Neuronal stem cell (in vitro differentiated cells): ENCODE measurements around the gene KCTD3.

Experiments used
- DNase-seq: peaks from one replicate; pipeline ENCODE4 v3.0.0-alpha.2; 2013; ENCODE audit warnings: low spot score
- H2AFZ ChIP-seq: one replicate; pipeline ENCODE4 v1.6.1; 2013; ENCODE audit warnings: mild to moderate bottlenecking, low read length, inconsistent platforms
- H2AK5ac ChIP-seq: 2 replicates; pipeline ENCODE4 v1.6.1; 2013; ENCODE audit warnings: low read depth, mild to moderate bottlenecking, inconsistent platforms, low read length, moderate library complexity, mixed read lengths
- H2BK120ac ChIP-seq: 2 replicates; pipeline ENCODE4 v1.6.1; 2013; ENCODE audit warnings: low read depth, mild to moderate bottlenecking, inconsistent platforms, low read length, moderate library complexity, mixed read lengths
- H2BK12ac ChIP-seq: one replicate; pipeline ENCODE4 v1.6.1; 2013; ENCODE audit warnings: low read length, inconsistent platforms
- H2BK15ac ChIP-seq: 2 replicates; pipeline ENCODE4 v1.6.1; 2013; ENCODE audit warnings: mild to moderate bottlenecking, low read length, inconsistent platforms, mixed read lengths
- H2BK5ac ChIP-seq: one replicate; pipeline ENCODE4 v1.6.1; 2013; ENCODE audit warnings: inconsistent platforms, mild to moderate bottlenecking, low read length, moderate library complexity
- H3K14ac ChIP-seq: one replicate; pipeline ENCODE4 v1.6.1; 2013; ENCODE audit warnings: low read length, inconsistent platforms
- H3K18ac ChIP-seq: 2 replicates; pipeline ENCODE4 v1.6.1; 2013; ENCODE audit warnings: low read length, inconsistent platforms
- H3K23ac ChIP-seq: 2 replicates; pipeline ENCODE4 v1.6.1; 2013; ENCODE audit warnings: low read depth, mild to moderate bottlenecking, mixed read lengths, low read length, inconsistent platforms; ENCODE audit not compliant: poor library complexity
- H3K27ac ChIP-seq: replicated peaks from 3 replicates; pipeline ENCODE4 v1.5.1; 2013; ENCODE audit warnings: low read length, inconsistent platforms
- H3K27me3 ChIP-seq, 3 experiments: 2 replicates each; pipeline ENCODE4 v1.6.1; 2013; ENCODE audit warnings: low read length in 3 of 3, mild to moderate bottlenecking in 2 of 3, inconsistent platforms in 1 of 3, low read depth in 1 of 3, mixed read lengths in 1 of 3, moderate library complexity in 1 of 3; ENCODE audit not compliant: control insufficient read depth in 3 of 3, insufficient read depth in 3 of 3
- H3K36me3 ChIP-seq, 2 donors: replicated peaks in 1 of 2; 2 replicates each; pipeline ENCODE4 v1.6.1; 2013; ENCODE audit warnings: low read length in 2 of 2; ENCODE audit not compliant: control insufficient read depth in 2 of 2, insufficient read depth in 2 of 2
- H3K4ac ChIP-seq: 2 replicates; pipeline ENCODE4 v1.6.1; 2013; ENCODE audit warnings: inconsistent platforms, mild to moderate bottlenecking, low read length, moderate library complexity
- H3K4me1 ChIP-seq, 2 donors: 1 replicate in 1 of 2; 2 replicates in 1 of 2; pipeline ENCODE4 v1.6.1; 2013; ENCODE audit warnings: low read length in 2 of 2, low read depth in 1 of 2; ENCODE audit not compliant: control insufficient read depth in 2 of 2, insufficient read depth in 1 of 2
- H3K4me2 ChIP-seq: one replicate; pipeline ENCODE4 v1.6.1; 2013; ENCODE audit warnings: mild to moderate bottlenecking, low read length, inconsistent platforms; ENCODE audit not compliant: insufficient read depth, poor library complexity, severe bottlenecking
- H3K4me3 ChIP-seq, 2 donors: 2 replicates each; pipeline ENCODE4 v1.5.1; 2013; ENCODE audit warnings: low read length in 2 of 2, mild to moderate bottlenecking in 2 of 2, inconsistent platforms in 1 of 2, moderate library complexity in 1 of 2
- H3K79me1 ChIP-seq: one replicate; pipeline ENCODE4 v1.6.1; 2013; ENCODE audit warnings: low read depth, mild to moderate bottlenecking, inconsistent platforms, low read length, moderate library complexity
- H3K9ac ChIP-seq: one replicate; pipeline ENCODE4 v1.6.1; 2013; ENCODE audit warnings: mild to moderate bottlenecking, low read depth, low read length, inconsistent platforms; ENCODE audit not compliant: poor library complexity
- H3K9me3 ChIP-seq, 2 donors: replicated peaks in 1 of 2; 2 replicates each; pipeline versions ENCODE3 to v1.6.1; 2013; ENCODE audit warnings: low read length in 2 of 2, mild to moderate bottlenecking in 2 of 2, inconsistent platforms in 1 of 2, low read depth in 1 of 2, mixed read lengths in 1 of 2, moderate library complexity in 1 of 2; ENCODE audit not compliant: control insufficient read depth in 2 of 2, insufficient read depth in 1 of 2
- H4K8ac ChIP-seq: one replicate; pipeline ENCODE4 v1.6.1; 2013; ENCODE audit warnings: low read depth, mild to moderate bottlenecking, inconsistent platforms, low read length, moderate library complexity
- H4K91ac ChIP-seq: one replicate; pipeline ENCODE4 v1.6.1; 2013; ENCODE audit warnings: low read length, low read depth, mild to moderate bottlenecking, inconsistent platforms; ENCODE audit not compliant: poor library complexity
- WGBS, 2 donors: extraction: QIAGEN DNeasy Blood & Tissue Kit; methylation state at CpG; one replicate each; pipeline ENCODE4 v1.1.7; 2013; ENCODE audit warnings: missing lambda C conversion rate in 2 of 2, mixed read lengths in 1 of 2; ENCODE audit not compliant: insufficient read length in 2 of 2, insufficient replicate concordance in 1 of 2; ENCODE audit errors: extremely low coverage in 2 of 2; 5-methylcytosine and 5-hydroxymethylcytosine counted together

The KCTD3 gene

DNA sequence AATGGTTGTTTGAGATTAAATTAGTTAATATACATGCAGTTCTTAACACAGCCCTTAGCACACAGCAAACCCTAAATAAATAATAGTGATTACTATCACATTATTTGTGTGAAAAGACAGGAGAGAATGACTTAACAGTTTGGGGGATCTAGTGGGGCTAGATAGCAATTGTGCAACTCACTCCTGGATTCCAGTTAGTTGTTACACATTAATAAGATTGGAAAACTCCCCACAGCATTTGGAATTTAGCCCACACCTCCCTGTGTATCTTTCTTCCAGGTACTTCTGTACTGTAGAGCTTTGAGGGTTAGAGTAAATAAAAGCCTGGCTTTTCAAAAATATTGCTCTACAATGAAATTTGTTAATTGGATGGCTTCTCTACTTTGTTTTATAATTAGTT is 93.2 kb downstream of the KCTD3 start:
- DNase-seq = no peak
- Histone ChIP-seq H2BK15ac (no peak overlapping the region), H3K4me2 (no peak overlapping the region), H3K27ac (no peak overlapping the region), H2AFZ (no peak overlapping the region), H3K36me3 (no peaks in the 10 kb centered on the region), H2BK12ac (no peak overlapping the region), H2BK5ac (no peak overlapping the region), H2BK120ac (no peak overlapping the region), H3K4ac (no peak overlapping the region), H3K4me1 (no peaks in the 10 kb centered on the region), H3K9me3 (no peaks in the 10 kb centered on the region), H3K18ac (no peak overlapping the region), H2AK5ac (no peak overlapping the region), H3K79me1 (no peaks in the 10 kb centered on the region), H3K27me3 (no peaks in the 10 kb centered on the region), H3K14ac (no peak overlapping the region), H4K8ac (no peak overlapping the region), H3K4me3 (no peak overlapping the region), H3K23ac (no peak overlapping the region), H4K91ac (no peak overlapping the region), H3K9ac (no peak overlapping the region)

DNA sequence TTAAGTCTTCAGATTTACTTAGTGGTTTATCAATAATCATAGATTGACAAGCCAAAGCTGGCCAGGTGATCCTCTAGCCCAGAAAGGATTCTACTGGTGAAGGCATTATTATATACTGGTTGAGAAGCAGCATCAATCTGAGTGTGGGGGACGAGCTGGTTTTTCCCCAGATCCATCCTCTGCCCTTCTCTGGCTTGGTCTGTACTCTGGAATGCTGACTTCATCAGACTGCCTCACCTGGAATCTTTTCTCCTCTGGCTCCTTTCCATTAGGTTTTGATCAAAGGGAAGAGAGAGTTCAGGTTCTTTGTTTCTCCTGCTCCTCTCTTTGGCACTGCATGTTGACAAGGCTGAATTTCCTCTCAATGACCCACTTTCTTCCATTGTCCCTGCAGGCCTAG is 93.9 kb downstream of the KCTD3 start:
- no peak overlapping the region for H3K4me2 ChIP-seq
- no peak overlapping the region for H3K27ac ChIP-seq
- H2BK12ac ChIP-seq = no peak overlapping the region
- H3K79me1 ChIP-seq = no peaks in the 10 kb centered on the region
- no peak overlapping the region for H3K4ac ChIP-seq
- no peaks in the 10 kb centered on the region for H3K9me3 ChIP-seq
- no peak for DNase-seq
- no peak overlapping the region for H2BK15ac ChIP-seq
- no peak overlapping the region for H4K8ac ChIP-seq
- H3K27me3 ChIP-seq = no peaks in the 10 kb centered on the region
- no peak overlapping the region for H3K4me3 ChIP-seq
- no peaks in the 10 kb centered on the region for H3K36me3 ChIP-seq
- H2AK5ac ChIP-seq = no peak overlapping the region
- H2BK5ac ChIP-seq = no peak overlapping the region
- H3K18ac ChIP-seq = no peak overlapping the region
- no peak overlapping the region for H3K14ac ChIP-seq
- H3K23ac ChIP-seq = no peak overlapping the region
- H3K9ac ChIP-seq = no peak overlapping the region
- no peaks in the 10 kb centered on the region for H3K4me1 ChIP-seq
- no peak overlapping the region for H2BK120ac ChIP-seq
- WGBS, 2 donors = no CpG with 5 or more reads among the region's 1 CpG
- H2AFZ ChIP-seq = no peak overlapping the region
- no peak overlapping the region for H4K91ac ChIP-seq

DNA sequence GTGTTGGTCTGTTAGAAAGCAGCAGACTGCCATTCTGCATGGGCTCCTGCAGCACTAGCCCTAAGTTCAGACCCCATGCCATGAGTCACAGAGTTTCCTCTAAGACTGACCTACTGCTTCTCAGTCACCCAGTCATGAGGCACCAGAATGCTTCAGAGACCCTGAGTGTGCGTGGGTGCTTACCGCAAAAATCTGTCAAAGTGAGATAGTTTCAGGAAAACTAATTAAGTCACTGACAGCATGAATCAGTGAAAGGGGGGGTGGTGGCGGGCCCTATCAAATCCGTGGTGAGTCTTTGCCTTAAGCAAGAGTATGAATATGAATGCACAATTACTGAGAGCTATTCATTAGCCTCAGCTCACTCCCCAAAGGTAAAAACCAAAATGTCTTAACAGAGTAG is 98.1 kb downstream of the KCTD3 start:
- H3K27ac ChIP-seq = no peak overlapping the region
- no peak overlapping the region for H3K9ac ChIP-seq
- no CpG with 5 or more reads among the region's 4 CpGs for WGBS, 2 donors

DNA sequence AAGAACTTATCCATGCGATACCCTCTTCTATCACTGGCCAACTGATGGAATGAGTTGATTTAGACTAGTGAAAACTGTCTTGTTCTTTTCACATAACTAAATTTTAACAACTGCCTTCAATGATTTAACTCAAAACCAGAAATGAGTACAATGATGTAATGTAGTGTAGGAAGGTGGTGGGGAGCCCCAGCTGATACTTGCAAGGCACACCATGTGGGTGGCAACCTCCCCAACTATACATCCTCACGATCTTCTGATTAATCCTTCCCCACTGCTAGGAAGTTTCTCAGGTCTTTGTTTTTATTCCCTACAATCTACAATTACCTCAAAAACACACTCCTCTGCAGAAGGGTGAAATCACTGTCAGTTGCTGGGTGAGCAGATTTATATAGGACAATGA is 100.7 kb downstream of the KCTD3 start:
- Histone ChIP-seq H3K4me1 (peaks cover 0 to 2% of the 10 kb centered on the region in 2 donors), H2AK5ac (no peak overlapping the region), H2BK5ac (no peak overlapping the region), H3K4ac (no peak overlapping the region), H2AFZ (no peak overlapping the region), H3K4me2 (no peak overlapping the region), H4K8ac (no peak overlapping the region), H2BK15ac (no peak overlapping the region), H2BK120ac (no peak overlapping the region), H3K27ac (no peak overlapping the region), H3K18ac (no peak overlapping the region), H3K9me3 (no peaks in the 10 kb centered on the region), H2BK12ac (no peak overlapping the region), H4K91ac (no peak overlapping the region), H3K79me1 (no peaks in the 10 kb centered on the region), H3K14ac (no peak overlapping the region), H3K27me3 (no peaks in the 10 kb centered on the region), H3K36me3 (no peaks in the 10 kb centered on the region), H3K4me3 (no peak overlapping the region), H3K23ac (no peak overlapping the region), H3K9ac (no peak overlapping the region)
- WGBS, 2 donors = no CpG with 5 or more reads among the region's 2 CpGs
- DNase-seq = no peak

More for the DNA sequence above, 98.1 kb downstream of the KCTD3 start:
- H2AFZ ChIP-seq = no peak overlapping the region
- no peak overlapping the region for H2BK12ac ChIP-seq
- no peak overlapping the region for H2BK5ac ChIP-seq
- H3K4me3 ChIP-seq = no peak overlapping the region
- no peaks in the 10 kb centered on the region for H3K79me1 ChIP-seq
- no peak overlapping the region for H3K4ac ChIP-seq
- H3K4me1 ChIP-seq = peaks cover 0 to 2% of the 10 kb centered on the region in 2 donors
- no peaks in the 10 kb centered on the region for H3K36me3 ChIP-seq
- H4K8ac ChIP-seq = no peak overlapping the region
- no peak overlapping the region for H3K14ac ChIP-seq
- H3K9me3 ChIP-seq = no peaks in the 10 kb centered on the region
- H3K23ac ChIP-seq = no peak overlapping the region
- H4K91ac ChIP-seq = no peak overlapping the region
- H3K4me2 ChIP-seq = no peak overlapping the region
- no peak overlapping the region for H2BK15ac ChIP-seq
- no peak overlapping the region for H3K18ac ChIP-seq
- H2AK5ac ChIP-seq = no peak overlapping the region
- H2BK120ac ChIP-seq = no peak overlapping the region
- DNase-seq = no peak
- no peaks in the 10 kb centered on the region for H3K27me3 ChIP-seq
